CD4-positive, alpha-beta T cell treated with Interleukin-1 beta for 1 hour (primary cell): ENCODE data around the gene HEPACAM.

Experiments used
- DNase-seq, 2 donors: peaks; one replicate each; pipeline ENCODE4 v3.0.0-alpha.2; 2020 to 2022

Gene HEPACAM

DNA sequence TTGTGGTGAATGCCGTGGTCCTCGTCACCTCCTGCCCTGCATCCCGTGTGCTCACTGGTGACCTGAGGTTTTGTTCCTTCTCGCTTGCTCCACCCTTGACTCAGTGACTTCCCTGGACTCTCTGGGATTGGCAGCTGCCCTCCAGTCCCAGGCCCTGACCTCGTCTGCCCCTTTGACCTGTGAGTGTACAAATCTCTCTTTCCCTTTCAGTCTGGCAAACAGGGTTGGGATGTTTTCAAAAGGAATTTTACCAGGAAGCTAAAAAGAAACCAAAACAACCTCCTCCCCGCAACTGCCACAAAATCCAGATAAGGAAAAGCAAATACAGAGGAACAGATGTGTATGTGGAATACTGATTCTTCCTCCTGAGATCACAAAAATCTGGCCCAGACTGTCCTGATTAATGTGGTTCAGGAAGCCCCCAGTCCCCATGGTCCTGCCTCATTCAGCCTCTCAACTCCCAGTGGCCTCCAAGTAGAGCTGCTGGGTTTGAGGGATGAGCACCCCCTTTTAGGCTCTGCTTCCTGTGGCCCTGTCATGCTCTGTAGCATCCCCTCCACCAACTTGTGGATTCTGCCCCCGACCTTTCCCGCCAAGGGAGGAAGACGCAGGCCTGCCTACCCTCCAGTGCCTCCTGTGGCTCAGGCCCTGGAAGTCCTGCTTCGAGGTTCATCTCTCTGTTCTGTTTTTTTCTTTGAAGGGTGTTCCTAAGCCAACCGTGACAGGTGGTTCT, 53.3 kb downstream of the HEPACAM start:
- no peak for DNase-seq

DNA sequence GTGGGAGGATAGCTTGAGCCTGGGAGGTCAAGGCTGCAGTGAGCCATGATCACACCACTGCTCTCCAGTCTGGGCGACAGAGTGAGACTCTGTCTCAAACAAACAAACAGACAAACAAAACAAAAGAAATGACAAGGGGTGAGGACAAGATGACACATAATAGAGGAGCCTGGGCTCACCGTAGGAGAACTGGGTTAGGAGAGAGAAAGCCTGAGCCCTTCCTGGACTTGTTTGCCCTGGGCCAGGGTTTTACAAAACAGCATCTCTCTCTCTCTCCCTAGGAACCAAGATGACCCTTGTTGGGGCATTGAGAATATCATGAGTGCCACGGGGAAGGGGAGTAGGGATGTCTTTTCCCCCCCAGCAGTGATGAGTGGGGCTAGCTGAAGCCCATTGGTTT, 54.9 kb downstream of the HEPACAM start:
- DNase-seq, result no peak

DNA sequence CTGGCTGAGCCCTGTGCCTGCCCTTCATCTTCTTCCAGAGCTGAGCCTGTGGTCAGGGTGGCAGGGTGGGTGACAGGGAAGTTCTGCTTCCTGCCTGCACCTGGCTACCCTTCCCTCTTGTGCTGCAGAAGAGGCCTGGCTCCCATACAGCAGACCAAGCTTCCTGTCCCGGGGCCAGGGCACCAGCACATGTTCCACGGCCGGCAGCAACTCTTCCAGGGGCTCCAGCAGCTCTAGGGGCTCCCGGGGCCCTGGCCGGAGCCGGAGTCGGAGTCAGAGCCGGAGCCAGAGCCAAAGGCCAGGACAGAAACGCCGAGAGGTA, 55.6 kb downstream of the HEPACAM start:
- DNase-seq, result no peak

DNA sequence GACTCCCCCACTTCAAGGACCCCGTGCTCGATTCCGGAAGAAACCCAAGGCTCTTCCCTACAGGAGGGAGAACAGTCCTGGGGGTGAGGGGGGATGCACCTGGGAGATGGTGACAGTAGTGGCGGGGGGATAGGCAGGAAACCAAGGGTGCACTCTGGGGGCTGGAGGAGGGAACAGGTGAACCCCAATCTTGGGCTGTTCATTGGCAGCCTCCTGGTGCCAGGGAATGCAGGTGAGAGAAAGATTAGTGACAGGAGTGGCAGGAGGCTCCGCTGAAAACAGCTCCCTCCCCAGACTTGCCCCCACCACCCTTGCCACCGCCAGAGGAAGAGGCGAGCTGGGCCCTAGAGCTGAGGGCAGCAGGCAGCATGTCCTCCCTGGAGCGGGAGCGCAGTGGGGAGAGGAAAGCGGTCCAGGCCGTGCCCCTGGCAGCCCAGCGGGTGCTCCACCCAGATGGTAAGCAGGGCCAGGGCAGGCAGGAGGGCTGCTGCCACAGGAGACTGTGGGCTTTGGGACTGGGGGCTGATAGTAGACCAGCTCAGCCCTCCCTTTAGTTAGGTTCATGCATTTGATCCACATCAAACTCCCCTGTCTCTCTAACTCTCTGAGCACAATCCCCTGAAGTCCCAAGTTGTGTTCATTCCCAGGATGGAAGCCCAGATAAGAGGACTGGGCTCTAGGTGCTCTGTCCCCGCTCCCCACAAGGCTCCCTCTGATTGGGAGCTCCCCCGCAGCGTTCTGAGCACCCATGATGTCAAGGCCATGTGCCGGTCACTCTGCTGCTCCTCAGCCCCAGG, 56.2 kb downstream of the HEPACAM start:
- DNase-seq, result no peak

DNA sequence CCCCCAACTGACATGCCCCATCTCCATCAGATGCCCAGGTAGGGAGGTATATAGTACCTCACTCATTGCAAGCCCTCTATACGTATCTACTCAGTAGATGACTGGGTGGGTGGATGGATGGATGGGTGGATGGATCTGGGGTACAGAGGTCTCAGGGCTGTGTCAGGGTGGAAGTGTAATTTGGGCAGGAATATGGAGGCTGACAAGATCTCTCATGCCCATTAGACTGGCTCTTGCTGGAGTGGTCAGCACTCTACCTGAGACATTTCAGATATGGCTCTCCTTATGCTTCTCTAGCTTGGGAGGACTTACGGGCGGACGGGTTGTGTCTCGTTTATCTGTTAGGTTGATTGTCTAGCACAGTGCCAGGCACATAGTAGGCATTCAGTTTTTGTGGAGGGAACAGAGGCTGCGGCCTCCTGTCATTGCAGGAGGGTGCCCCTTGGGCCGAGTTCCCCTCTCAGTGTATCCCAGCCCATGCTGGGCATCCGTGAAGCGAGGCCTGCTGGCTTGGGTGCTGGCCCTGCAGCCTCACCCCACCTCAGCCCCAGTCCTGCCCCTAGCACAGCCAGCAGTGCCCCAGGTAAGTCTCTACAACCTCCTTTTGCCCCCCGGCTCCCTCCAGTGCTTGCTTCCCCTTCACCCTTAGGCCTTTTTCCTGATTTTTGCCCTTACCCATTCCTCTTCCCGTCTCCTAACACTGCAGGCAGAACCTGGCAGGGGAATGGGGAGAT, 56.9 kb downstream of the HEPACAM start:
- no peak for DNase-seq

DNA sequence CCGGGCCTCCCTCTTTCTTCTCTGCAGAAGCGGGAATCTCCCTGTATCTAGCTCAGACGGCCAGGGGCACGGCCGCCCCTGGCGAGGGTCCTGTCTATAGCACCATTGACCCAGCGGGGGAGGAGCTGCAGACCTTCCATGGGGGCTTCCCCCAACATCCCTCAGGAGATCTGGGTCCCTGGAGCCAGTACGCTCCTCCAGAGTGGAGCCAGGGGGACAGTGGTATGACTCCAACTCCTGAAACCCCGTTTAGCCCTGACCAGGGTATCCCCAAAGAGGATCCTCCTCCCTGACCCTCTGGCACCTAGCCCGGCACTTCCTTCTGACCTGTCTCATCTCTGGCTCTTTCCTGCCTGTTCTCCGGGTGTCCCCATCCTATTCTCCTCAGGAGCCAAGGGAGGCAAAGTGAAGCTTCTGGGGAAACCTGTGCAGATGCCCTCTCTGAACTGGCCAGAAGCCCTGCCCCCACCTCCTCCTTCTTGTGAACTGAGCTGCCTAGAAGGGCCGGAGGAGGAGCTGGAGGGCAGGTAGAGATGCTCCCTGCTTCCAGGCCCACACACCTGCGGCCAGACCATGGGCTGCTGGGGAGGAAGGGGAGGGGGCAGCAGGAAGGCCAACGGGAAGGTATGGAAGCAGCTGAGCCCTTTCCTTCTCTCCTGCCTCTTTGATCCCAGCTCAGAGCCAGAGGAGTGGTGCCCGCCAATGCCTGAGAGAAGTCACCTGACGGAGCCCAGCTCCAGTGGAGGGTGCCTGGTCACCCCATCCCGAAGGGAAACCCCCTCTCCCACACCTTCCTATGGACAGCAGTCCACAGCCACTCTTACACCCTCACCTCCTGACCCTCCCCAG, 57.7 kb downstream of the HEPACAM start:
- no peak for DNase-seq

DNA sequence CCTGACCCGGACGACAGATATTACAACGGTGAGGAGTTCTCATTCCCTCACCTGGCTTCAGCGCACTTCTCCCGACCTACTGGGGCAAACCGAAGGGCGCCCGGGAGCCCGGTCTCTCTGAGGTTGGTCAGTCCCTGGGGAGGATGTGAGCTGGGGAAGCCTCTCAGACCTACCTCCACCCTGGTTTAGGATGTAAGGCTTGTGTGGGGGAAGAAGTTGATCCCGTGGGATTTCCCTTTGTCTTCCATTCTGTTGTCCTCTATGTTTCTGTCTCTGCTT, 58.3 kb downstream of the HEPACAM start:
- DNase-seq, result no peak

DNA sequence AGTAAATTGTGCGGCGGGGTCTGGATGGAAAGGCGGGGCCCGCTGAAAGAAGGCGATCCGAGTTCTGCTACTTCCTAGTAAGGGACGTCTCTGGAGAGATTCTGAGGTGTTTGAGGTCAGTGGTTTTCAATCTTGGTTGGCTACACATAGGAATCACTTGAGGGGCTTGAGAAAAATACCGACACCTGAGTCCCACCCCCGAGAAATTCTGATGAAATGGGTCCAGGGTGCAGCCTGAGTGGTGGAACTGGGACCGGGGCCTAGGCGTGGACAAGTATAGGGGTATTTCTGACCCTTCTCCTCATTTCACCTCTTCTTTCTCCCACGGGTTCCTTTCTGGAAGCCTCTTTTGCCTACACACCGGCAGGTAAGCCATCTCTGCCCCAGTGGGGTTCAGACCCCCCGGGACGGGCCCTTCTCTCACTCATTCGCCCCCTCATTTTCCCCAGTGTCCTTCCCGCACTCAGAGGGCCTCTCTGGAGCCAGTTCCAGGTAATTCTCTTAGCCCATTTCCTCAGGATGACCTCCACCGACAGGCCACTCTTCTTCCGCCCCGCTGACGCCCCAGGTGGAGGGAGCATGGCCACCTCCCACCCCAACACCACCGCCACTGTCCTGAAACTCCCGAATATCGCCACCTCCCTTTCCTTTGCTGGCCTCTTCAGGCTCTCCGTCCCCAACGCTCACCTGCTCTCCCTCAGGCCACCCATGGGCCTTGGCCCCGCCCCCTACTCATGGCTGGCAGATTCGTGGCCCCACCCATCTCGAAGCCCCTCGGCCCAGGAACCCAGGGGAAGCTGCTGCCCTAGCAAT, 58.8 kb downstream of the HEPACAM start:
- DNase-seq, result no peak

DNA sequence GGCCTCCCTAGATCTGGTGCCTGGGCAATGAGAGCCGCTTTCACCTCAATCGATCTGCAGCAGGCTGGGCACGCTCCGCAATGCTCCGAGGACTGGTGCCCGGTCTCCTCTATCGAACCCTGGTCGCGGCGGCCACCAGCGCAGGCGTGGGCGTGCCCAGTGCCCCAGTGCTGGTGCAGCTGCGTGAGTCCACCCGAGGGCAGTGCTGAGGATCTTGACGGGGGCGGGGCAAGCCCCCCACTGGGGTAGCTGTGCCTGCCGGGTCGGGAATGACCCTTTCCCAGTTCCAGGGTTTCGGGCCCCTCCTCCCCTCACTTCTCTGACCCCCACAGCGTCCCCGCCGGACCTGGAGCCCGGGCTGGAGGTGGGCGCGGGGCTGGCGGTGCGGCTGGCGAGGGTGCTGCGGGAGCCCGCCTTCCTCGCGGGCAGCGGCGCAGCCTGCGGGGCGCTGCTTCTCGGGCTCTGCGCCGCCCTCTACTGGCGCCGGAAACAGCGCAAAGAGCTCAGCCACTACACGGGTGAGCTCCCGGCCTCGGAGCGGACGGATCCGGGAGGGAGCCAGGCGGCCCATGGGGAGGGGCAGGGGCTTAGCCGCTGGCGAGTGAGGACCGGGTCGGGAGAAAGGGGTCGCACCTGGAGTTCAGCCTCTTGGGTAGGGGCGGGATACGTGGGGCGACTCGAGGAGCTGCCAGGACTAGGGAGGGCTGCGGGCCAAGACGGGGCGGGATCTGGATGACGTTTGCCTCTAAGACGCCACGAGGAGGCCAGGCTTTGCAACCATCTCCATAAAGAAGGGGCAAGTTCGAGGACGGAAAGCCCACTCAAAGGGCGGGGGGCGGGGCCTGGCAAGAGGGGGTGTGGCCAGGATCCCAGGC, 59.7 kb downstream of the HEPACAM start:
- peak; percentile 78 to 79 for DNase-seq

DNA sequence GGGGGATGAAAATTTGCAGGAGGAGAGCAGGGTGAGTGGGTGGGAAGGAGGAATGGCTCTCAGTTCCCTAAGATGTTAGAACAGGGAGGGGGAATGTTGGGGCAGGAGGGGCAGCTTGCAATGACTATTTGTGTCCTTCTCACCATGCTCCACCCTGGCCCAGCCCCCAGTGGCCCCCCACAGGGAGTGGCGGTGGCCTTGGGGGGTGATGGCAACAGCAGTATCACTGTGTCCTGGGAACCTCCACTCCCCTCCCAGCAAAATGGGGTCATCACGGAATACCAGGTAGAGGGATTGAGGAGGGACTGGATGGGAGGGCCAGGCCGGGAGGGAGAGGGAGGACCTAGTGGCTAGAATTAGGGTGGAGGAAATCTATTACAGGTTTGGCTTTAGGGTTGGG, 60.4 kb downstream of the HEPACAM start:
- DNase-seq, result no peak

DNA sequence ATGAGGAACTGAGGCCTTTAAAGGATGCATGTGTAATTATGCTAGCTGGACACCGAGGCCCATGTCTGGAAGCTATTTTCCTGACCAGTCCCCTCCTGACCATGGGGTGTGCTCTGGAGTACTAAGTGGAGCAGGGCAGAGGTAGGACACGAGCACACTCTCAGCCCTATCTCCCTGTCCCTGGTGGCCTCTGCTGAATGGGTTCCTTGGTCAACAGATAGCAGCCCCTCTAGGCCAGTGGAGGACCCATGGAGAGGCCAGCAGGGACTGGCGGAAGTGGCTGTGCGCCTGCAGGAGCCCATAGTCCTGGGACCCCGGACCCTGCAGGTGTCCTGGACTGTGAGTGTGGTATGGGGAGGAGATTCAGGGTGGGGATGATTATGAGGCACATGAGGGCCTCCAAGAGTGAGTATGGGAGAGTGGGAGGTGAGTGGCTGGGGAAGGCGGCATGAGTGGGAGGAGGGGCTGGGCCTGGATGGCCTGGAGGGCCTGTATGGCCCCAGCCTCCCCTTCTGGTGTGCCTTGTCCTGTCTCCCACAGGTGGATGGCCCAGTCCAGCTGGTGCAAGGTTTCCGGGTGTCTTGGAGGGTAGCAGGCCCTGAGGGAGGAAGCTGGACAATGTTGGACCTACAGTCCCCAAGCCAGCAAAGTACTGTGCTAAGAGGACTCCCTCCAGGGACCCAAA, 61.1 kb downstream of the HEPACAM start:
- DNase-seq, result no peak

DNA sequence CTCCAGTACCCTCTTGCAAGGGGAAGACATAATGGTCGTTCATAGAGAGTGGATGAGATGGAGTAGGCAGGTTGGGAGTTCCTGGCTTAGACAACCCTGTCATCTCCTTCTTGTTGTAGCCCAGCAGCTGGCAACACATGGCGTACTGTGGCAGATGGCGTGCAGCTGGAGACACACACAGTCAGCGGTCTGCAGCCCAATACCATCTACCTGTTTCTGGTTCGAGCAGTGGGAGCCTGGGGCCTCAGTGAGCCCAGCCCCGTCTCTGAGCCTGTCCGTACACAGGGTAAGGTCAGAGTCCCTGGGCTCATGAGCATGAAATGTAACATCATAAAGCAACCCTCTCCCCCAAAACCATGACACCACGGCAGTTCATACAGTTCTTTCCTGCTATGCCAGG, 61.9 kb downstream of the HEPACAM start:
- no peak for DNase-seq

DNA sequence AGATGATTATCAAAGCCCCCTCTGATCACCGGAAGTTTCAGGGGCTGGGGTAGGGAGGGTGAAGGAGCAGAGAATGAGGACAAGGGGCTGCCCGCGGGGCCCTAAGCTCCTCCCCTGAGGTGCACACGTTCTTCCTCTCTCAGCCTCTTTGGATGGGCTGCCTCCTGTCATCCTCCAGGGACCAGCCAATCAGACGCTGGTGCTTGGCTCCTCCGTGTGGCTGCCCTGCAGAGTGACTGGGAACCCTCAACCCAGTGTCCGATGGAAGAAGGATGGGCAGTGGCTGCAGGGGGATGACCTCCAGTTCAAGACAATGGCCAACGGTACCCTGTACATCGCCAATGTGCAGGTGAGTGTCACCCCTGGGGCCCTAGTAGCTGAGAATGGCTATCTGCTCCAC, 63.1 kb downstream of the HEPACAM start:
- no peak for DNase-seq

DNA sequence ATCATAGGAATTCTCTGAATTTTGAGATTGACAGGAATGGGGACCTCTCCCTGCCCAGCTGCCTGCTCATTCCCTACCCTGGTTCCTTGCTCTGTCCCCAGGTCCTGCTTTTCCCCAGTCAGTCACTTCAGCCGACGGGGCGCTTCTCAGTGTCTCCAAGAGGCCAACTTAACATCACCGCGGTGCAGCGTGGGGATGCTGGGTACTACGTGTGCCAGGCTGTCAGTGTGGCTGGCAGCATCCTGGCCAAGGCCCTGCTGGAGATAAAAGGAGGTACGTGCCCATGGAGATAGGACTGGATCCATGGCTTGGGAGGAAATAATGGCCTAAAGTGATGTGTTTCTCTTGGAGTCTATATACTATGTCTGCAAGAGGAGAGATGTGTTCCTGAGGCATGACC, 63.6 kb downstream of the HEPACAM start:
- DNase-seq, result no peak

DNA sequence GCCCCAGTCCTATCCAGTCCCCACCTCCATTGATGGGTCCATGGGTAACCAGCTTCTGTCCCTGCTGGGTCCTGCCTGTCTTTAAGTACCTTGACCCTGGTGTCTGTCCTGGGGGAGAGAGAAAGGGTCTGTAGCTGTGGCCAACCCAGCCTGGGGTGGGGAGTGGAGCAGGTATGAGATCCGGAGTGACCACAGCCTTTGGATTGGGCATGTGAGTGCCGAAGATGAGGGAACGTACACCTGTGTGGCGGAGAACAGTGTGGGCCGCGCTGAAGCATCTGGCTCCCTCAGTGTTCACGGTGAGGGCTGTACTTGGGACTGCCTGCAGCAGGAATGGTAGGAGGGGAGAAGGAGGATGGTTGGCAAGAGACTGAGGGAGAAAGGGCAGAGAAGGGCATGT, 65.4 kb downstream of the HEPACAM start:
- DNase-seq, result no peak

DNA sequence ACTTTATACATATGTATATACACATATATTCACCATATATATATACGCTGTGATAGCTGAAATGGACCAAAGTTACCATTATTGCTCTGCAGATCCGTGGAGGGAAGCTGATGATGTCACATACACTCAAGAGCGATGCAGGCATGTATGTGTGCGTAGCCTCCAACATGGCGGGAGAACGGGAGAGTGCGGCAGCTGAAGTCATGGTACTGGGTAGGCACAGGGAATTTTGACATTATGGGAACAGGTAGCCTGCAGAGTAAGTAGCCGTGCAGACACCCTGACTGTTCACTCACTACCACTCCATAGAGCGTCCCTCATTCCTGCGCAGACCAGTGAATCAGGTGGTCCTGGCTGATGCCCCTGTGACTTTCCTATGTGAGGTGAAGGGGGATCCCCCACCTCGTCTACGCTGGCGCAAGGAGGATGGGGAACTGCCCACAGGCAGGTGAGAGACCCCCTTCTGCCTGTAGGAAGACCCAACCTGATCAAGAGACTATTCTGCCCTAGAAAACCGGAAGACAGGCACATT, 65.9 kb downstream of the HEPACAM start:
- DNase-seq, result no peak

DNA sequence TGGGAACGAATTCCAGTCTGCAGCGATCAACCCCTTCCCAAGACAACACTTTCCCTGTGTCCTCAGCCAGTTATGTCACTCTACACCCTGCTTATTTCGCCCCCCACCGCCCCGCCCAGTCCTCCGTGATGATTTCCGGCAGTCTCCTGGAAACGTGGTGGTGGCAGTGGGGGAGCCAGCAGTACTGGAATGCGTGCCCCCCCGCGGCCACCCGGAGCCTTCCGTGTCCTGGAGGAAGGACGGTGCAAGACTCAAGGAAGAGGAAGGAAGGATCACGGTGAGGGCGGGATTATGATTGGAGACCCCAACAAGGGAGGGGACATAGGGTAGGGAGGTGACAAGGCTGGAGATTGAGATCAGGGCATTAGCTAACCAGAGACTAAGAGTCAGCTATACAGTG, 66.5 kb downstream of the HEPACAM start:
- DNase-seq, result no peak
